H1 (cell line): ENCODE data around the gene GP1BB. TPM values are rescaled to one million over a fixed set of nuclear protein-coding genes. Genes with fewer than 3 reads are reported as not detected.

Source experiments
- CTCF ChIA-PET: fragments of 300-600 bp; sonication (Branson Sonifier 250); formaldehyde crosslinking; loops from one replicate; lab custom pipeline; 2021; ENCODE audit not compliant: partially characterized antibody; lab: Charles Lee
- POLR2A ChIA-PET: fragments of 300-600 bp; sonication (Branson Sonifier 250); formaldehyde crosslinking; loops from one replicate; lab custom pipeline; 2021; ENCODE audit warnings: inconsistent platforms; ENCODE audit not compliant: partially characterized antibody; lab: Charles Lee
- DNase-seq, 2 experiments: peaks; one replicate each; pipeline versions ENCODE4 v3.0.0 to v3.0.0-alpha.2; 2010 to 2022; ENCODE audit warnings: low spot score in 2 of 2, low read depth in 1 of 2, mixed read lengths in 1 of 2
- FAIRE-seq: peaks from 2 replicates; lab custom pipeline; 2011; peaks lifted over from hg19 to GRCh38; lab: Jason Lieb, UNC
- H2AFZ ChIP-seq: 2 replicates; pipeline ENCODE4 v1.8.1; 2012; ENCODE audit warnings: low read length, inconsistent platforms
- H2AK5ac ChIP-seq: 2 replicates; pipeline ENCODE4 v1.6.1; 2013; ENCODE audit warnings: low read depth, low read length
- H2BK120ac ChIP-seq: replicated peaks from 2 replicates; pipeline ENCODE3; 2013; ENCODE audit warnings: low read depth, low read length, inconsistent platforms
- H2BK12ac ChIP-seq: 2 replicates; pipeline ENCODE4 v1.6.1; 2013; ENCODE audit warnings: low read depth, low read length
- H2BK15ac ChIP-seq: 2 replicates; pipeline ENCODE4 v1.6.1; 2013; ENCODE audit warnings: low read length
- H2BK20ac ChIP-seq: 2 replicates; pipeline ENCODE4 v1.6.1; 2013; ENCODE audit warnings: low read length
- H2BK5ac ChIP-seq: 2 replicates; pipeline ENCODE4 v1.6.1; 2013; ENCODE audit warnings: low read depth, low read length
- H3K14ac ChIP-seq: 2 replicates; pipeline ENCODE4 v1.6.1; 2013; ENCODE audit warnings: inconsistent platforms; ENCODE audit not compliant: insufficient read length
- H3K18ac ChIP-seq: 2 replicates; pipeline ENCODE4 v1.6.1; 2013; ENCODE audit warnings: low read length; ENCODE audit errors: extremely low read depth
- H3K23ac ChIP-seq: 2 replicates; pipeline ENCODE4 v1.6.1; 2013; ENCODE audit warnings: inconsistent platforms; ENCODE audit not compliant: insufficient read length
- H3K23me2 ChIP-seq: 2 replicates; pipeline ENCODE4 v1.6.1; 2013; ENCODE audit warnings: low read depth, low read length
- H3K27ac ChIP-seq: 2 replicates; pipeline ENCODE4 v1.6.1; 2011; ENCODE audit warnings: low read depth, low read length, inconsistent platforms
- H3K27me3 ChIP-seq, 4 experiments: replicated peaks in 1 of 4; 1 replicate in 1 of 4; 2 replicates in 3 of 4; pipeline versions ENCODE4 v1.6.1 to v1.8.1; 2011 to 2013; ENCODE audit warnings: low read length in 3 of 4, mild to moderate bottlenecking in 3 of 4, inconsistent platforms in 2 of 4, mixed read lengths in 2 of 4, moderate library complexity in 1 of 4; ENCODE audit not compliant: control insufficient read depth in 3 of 4, insufficient read depth in 3 of 4; ENCODE audit errors: extremely low read depth in 1 of 4
- H3K36me3 ChIP-seq, 4 experiments: 2 replicates each; pipeline versions ENCODE4 v1.6.1 to v1.8.1; 2011 to 2013; ENCODE audit warnings: mild to moderate bottlenecking in 4 of 4, low read length in 3 of 4, moderate library complexity in 2 of 4, control low read depth in 1 of 4, inconsistent platforms in 1 of 4; ENCODE audit not compliant: insufficient read depth in 4 of 4, control insufficient read depth in 2 of 4
- H3K4ac ChIP-seq: replicated peaks from 2 replicates; pipeline ENCODE3; 2013; ENCODE audit warnings: low read length, low read depth, mixed read lengths, inconsistent platforms; ENCODE audit not compliant: insufficient read length
- H3K4me1 ChIP-seq, 4 experiments: replicated peaks in 1 of 4; 1 replicate in 1 of 4; 2 replicates in 3 of 4; pipeline versions ENCODE4 v1.6.1 to v1.8.1; 2011 to 2013; ENCODE audit warnings: low read length in 3 of 4, inconsistent platforms in 2 of 4, mixed read lengths in 1 of 4; ENCODE audit not compliant: insufficient read depth in 4 of 4, control insufficient read depth in 3 of 4
- H3K4me2 ChIP-seq, 2 experiments: 2 replicates each; pipeline versions ENCODE4 v1.6.1 to v1.8.1; 2011 to 2013; ENCODE audit warnings: low read depth in 2 of 2, low read length in 2 of 2, control low read depth in 1 of 2, inconsistent platforms in 1 of 2, mild to moderate bottlenecking in 1 of 2; ENCODE audit not compliant: insufficient read depth in 1 of 2
- H3K4me3 ChIP-seq, 4 experiments: fragments of 200-600, 300-600 bp in 1 of 4; sonication (generic), shearing (Covaris generic), sonication (Bioruptor Twin) in 1 of 4; 2 replicates each; pipeline versions ENCODE4 v1.5.1 to v1.8.1; 2011 to 2016; ENCODE audit warnings: low read length in 4 of 4, low read depth in 3 of 4, control low read depth in 2 of 4, inconsistent platforms in 2 of 4, mild to moderate bottlenecking in 2 of 4, mixed read lengths in 1 of 4, moderate library complexity in 1 of 4; ENCODE audit not compliant: insufficient read depth in 2 of 4; ENCODE audit errors: extremely low read depth in 1 of 4
- H3K56ac ChIP-seq: replicated peaks from 2 replicates; pipeline ENCODE3; 2013; ENCODE audit warnings: low read depth, mild to moderate bottlenecking, mixed read lengths, low read length, inconsistent platforms; ENCODE audit not compliant: insufficient read length
- H3K79me1 ChIP-seq: 2 replicates; pipeline ENCODE4 v1.6.1; 2013; ENCODE audit warnings: low read depth, low read length, control low read depth
- H3K79me2 ChIP-seq, 2 experiments: 2 replicates each; pipeline versions ENCODE4 v1.6.1 to v1.8.1; 2012 to 2013; ENCODE audit warnings: low read length in 2 of 2, mild to moderate bottlenecking in 2 of 2, inconsistent platforms in 1 of 2; ENCODE audit not compliant: insufficient read depth in 2 of 2, control insufficient read depth in 1 of 2
- H3K9ac ChIP-seq, 4 experiments: replicated peaks in 1 of 4; 1 replicate in 1 of 4; 2 replicates in 3 of 4; pipeline versions ENCODE4 v1.6.1 to v1.8.1; 2011 to 2013; ENCODE audit warnings: low read depth in 3 of 4, low read length in 3 of 4, control low read depth in 2 of 4, mild to moderate bottlenecking in 2 of 4, moderate library complexity in 2 of 4, inconsistent platforms in 1 of 4; ENCODE audit errors: extremely low read depth in 1 of 4
- H3K9me3 ChIP-seq, 2 experiments: 2 replicates each; pipeline versions ENCODE4 v1.6.1 to v1.8.1; 2012 to 2013; ENCODE audit warnings: mild to moderate bottlenecking in 2 of 2, moderate library complexity in 2 of 2, control low read depth in 1 of 2, inconsistent platforms in 1 of 2, low read depth in 1 of 2, low read length in 1 of 2, mixed read lengths in 1 of 2; ENCODE audit not compliant: insufficient read depth in 2 of 2
- H4K20me1 ChIP-seq, 2 experiments: replicated peaks in 1 of 2; 2 replicates each; pipeline versions ENCODE3 to v1.8.1; 2011 to 2013; ENCODE audit warnings: inconsistent platforms in 2 of 2, low read length in 2 of 2, mild to moderate bottlenecking in 1 of 2; ENCODE audit not compliant: insufficient read depth in 2 of 2, control insufficient read depth in 1 of 2
- H4K5ac ChIP-seq: 2 replicates; pipeline ENCODE4 v1.6.1; 2013; ENCODE audit warnings: low read length, low read depth, mixed read lengths, inconsistent platforms; ENCODE audit not compliant: insufficient read length
- H4K8ac ChIP-seq: 2 replicates; pipeline ENCODE4 v1.8.0; 2013; ENCODE audit warnings: mild to moderate bottlenecking, moderate library complexity, low read length, inconsistent platforms; ENCODE audit not compliant: insufficient read depth; ENCODE audit errors: extremely low read depth
- H4K91ac ChIP-seq: replicated peaks from 2 replicates; pipeline ENCODE3; 2013; ENCODE audit warnings: low read length, mixed read lengths, inconsistent platforms; ENCODE audit not compliant: insufficient read length
- ASH2L ChIP-seq: fragments of 200-600, 300-600 bp; sonication (generic); IDR thresholded peaks from one replicate; pipeline ENCODE4 v1.7.1; 2017; ENCODE audit warnings: low read length
- BACH1 ChIP-seq: IDR thresholded peaks from 2 replicates; pipeline ENCODE4 v1.6.1; 2012; ENCODE audit warnings: low read length, improper control_type of control experiment
- CREB1 ChIP-seq: IDR thresholded peaks from 2 replicates; pipeline ENCODE4 v1.6.1; 2012; ENCODE audit warnings: inconsistent platforms
- EZH2 ChIP-seq: fragments of 200-600 bp; sonication (generic); IDR thresholded peaks from 2 replicates; pipeline ENCODE4 v1.7.1; 2012; ENCODE audit warnings: low read depth, mild to moderate bottlenecking, moderate library complexity, low read length, inconsistent platforms; ENCODE audit not compliant: severe bottlenecking
- SP4 ChIP-seq: IDR thresholded peaks from 2 replicates; pipeline ENCODE4 v1.6.1; 2012; ENCODE audit warnings: low read length, inconsistent platforms
- SUZ12 ChIP-seq: fragments of 200-600 bp; sonication (generic); IDR thresholded peaks from 2 replicates; pipeline ENCODE4 v1.6.1; 2012; ENCODE audit warnings: mild to moderate bottlenecking, inconsistent platforms, low read length, moderate library complexity, mixed read lengths
- WGBS, 2 experiments: shearing (Covaris generic) in 1 of 2; methylation state at CpG; one replicate each; pipeline versions ENCODE4 v1.1.6 to v1.1.7; 2013 to 2015; ENCODE audit warnings: low lambda C conversion rate in 2 of 2, mixed read lengths in 2 of 2, inconsistent platforms in 1 of 2, low coverage in 1 of 2, missing lambda C conversion rate in 1 of 2; ENCODE audit not compliant: insufficient replicate concordance in 2 of 2, insufficient coverage in 1 of 2, insufficient read length in 1 of 2; ENCODE audit errors: extremely low coverage in 1 of 2, missing lambda C conversion rate in 1 of 2; 5-methylcytosine and 5-hydroxymethylcytosine counted together
- polyA plus RNA-seq, 7 experiments: library from polyadenylated mRNA; depleted of rRNA in 3 of 7; stranded (reverse) in 5 of 7; unstranded in 2 of 7; fragments of >200 nt in 5 of 7; fragments of 200-250 nt in 2 of 7; gene quantifications; 1 replicate in 5 of 7; 2 replicates in 1 of 7; 4 replicates in 1 of 7; pipeline versions ENCODE4 v1.2.1 to v1.2.3, GENCODE V29; 2011 to 2013; ENCODE audit warnings: missing spikeins in 2 of 7, mixed read lengths in 2 of 7
- total RNA-seq: library from RNA; stranded (reverse); fragmentation: NEBNext Ultra II Directional; extraction: Animal tissue kit (Norgen Biotek cat#: 25700); gene quantifications from 2 replicates; pipeline ENCODE4 v1.2.1, GENCODE V29; 2021
- TF ChIP-seq, protein P1 (sequence below): IDR thresholded peaks from 2 replicates; pipeline ENCODE4 v1.6.1; 2012; ENCODE audit warnings: inconsistent platforms
- TF ChIP-seq, protein P2 (sequence below): IDR thresholded peaks from 2 replicates; pipeline ENCODE4 v1.6.1; 2012; ENCODE audit warnings: low read length, inconsistent platforms
- TF ChIP-seq, protein P3 (sequence below): IDR thresholded peaks from 2 replicates; pipeline ENCODE4 v1.6.1; 2012; ENCODE audit warnings: inconsistent platforms

Gene GP1BB
- total and polyA plus RNA-seq, 2 of the 8 experiments (the other 6 are each of a cell fraction or from before 2014, with no cell fraction given) = 0.36 TPM; not detected in 1

DNA sequence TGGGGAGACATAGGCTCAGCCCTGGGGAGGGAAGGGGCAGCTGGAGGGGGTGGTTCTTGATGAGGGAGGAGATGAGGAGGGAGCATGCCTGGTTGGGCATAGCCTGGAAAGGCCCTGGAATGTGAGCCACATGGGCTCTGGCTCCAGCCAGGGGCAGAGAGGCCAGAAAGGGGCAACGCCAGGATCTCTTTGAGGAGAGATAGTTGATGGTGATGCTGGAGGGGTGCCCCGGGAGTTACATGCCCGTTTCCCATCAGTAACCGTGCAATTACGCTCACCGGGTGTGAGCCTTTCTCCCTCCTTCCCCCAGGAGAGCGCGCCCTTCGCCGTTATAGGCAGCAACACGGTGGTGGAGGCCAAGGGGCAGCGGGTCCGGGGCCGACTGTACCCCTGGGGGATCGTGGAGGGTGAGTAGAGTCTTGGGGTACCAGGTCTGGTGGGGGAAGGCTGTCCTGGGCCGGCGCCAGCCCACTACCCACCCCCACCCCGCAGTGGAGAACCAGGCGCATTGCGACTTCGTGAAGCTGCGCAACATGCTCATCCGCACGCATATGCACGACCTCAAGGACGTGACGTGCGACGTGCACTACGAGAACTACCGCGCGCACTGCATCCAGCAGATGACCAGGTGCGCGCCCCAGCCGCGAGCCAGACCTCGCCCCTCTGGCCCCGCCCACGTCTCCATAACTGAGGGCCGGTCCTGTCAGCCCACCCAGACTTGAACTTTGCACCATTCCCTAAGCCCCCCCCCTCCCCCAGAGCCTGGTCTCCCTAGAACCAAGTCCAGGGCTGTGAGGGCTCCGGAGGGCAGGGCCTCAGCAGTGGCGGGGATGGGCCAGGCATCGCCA is 1.8 kb upstream of the GP1BB start:
- no peaks in the 10 kb centered on the region for H3K79me2 ChIP-seq
- no peak overlapping the region for H2BK120ac ChIP-seq
- H2BK20ac ChIP-seq = no peak overlapping the region
- POLR2A ChIA-PET = interaction anchor here (1.8 kb wide), 1 partner anchor 41 kb away, joined by 4 read pairs; no protein-coding TSS in a partner anchor
- H3K9me3 ChIP-seq = no peaks in the 10 kb centered on the region; a peak in 1 of 4 replicates
- H2BK5ac ChIP-seq = no peak overlapping the region
- H4K91ac ChIP-seq = no peak overlapping the region
- H2AFZ ChIP-seq = no peak overlapping the region
- no peak overlapping the region for H3K56ac ChIP-seq
- 11% methylated on average over 19 of the region's 44 CpGs; no CpG with 5 or more reads in 1 of the 2 experiments for WGBS, 2 experiments
- no peak overlapping the region for H4K5ac ChIP-seq
- H3K4me3 ChIP-seq = peak overlapping the region; percentile 9 to 55 (median 22); a peak in 6 of 8 replicates
- peak in 1 of 2 experiments; percentile 63 for DNase-seq
- H4K20me1 ChIP-seq = peaks cover 15 to 28% of the 10 kb centered on the region in 2 experiments
- H2BK15ac ChIP-seq = no peak overlapping the region
- no peak overlapping the region for H3K23ac ChIP-seq
- FAIRE-seq = no peak
- H3K4me1 ChIP-seq = peaks cover 0 to 42% (median 24%) of the 10 kb centered on the region in 4 experiments; a peak in 6 of 7 replicates
- H3K9ac ChIP-seq = no peak overlapping the region
- H3K23me2 ChIP-seq = peaks cover 24% of the 10 kb centered on the region; the same call in 1 of the 2 replicates
- H3K4ac ChIP-seq = no peak overlapping the region
- peaks cover 0 to 5% (median 0%) of the 10 kb centered on the region in 4 experiments; a peak in 1 of 8 replicates for H3K36me3 ChIP-seq
- no peak overlapping the region; the same call in 1 of the 2 replicates for H4K8ac ChIP-seq
- TF ChIP-seq EZH2 (peak; percentile 53), SUZ12 (peak; percentile 5), ASH2L (no peak), SP4 (no peak), BACH1 (no peak), CREB1 (peak; percentile 51)
- TF ChIP-seq, protein P1, sequence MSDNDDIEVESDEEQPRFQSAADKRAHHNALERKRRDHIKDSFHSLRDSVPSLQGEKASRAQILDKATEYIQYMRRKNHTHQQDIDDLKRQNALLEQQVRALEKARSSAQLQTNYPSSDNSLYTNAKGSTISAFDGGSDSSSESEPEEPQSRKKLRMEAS = peak; percentile 96
- TF ChIP-seq, protein P2, sequence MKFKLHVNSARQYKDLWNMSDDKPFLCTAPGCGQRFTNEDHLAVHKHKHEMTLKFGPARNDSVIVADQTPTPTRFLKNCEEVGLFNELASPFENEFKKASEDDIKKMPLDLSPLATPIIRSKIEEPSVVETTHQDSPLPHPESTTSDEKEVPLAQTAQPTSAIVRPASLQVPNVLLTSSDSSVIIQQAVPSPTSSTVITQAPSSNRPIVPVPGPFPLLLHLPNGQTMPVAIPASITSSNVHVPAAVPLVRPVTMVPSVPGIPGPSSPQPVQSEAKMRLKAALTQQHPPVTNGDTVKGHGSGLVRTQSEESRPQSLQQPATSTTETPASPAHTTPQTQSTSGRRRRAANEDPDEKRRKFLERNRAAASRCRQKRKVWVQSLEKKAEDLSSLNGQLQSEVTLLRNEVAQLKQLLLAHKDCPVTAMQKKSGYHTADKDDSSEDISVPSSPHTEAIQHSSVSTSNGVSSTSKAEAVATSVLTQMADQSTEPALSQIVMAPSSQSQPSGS = no peak
- TF ChIP-seq, protein P3, sequence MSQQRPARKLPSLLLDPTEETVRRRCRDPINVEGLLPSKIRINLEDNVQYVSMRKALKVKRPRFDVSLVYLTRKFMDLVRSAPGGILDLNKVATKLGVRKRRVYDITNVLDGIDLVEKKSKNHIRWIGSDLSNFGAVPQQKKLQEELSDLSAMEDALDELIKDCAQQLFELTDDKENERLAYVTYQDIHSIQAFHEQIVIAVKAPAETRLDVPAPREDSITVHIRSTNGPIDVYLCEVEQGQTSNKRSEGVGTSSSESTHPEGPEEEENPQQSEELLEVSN = peak; percentile 94
- TF ChIP-seq, all 59 proteins: peak for 5
- Histone ChIP-seq H3K14ac (no peak overlapping the region), H2AK5ac (no peak overlapping the region), H3K27ac (no peak overlapping the region), H3K27me3 (peaks cover 77 to 99% (median 86%) of the 10 kb centered on the region in 4 experiments), H3K79me1 (no peaks in the 10 kb centered on the region), H3K18ac (no peak overlapping the region; the same call in 1 of the 2 replicates), H2BK12ac (peak overlapping the region; percentile 75; the same call in 1 of the 2 replicates), H3K4me2 (peak overlapping the region; percentile 74 to 87)
- CTCF ChIA-PET = interaction anchor here (0.9 to 3.9 kb wide), 8 partner anchors 9 to 249 kb away, joined by 3 to 18 read pairs (median 8); no protein-coding TSS in a partner anchor
